Parathyroid adenoma (tissue), 2 donors: ENCODE data around the gene GRM2.
"Not testable (repeated sequence)": the region's sequence is repeated elsewhere in the genome, so short reads cannot be mapped to it uniquely, and the experiment has no call there.

Experiments used
- H2AFZ ChIP-seq: fragments of 300-600 bp; sonication (generic); one replicate; pipeline ENCODE4 v1.7.0; 2017; ENCODE audit warnings: antibody characterized with exemption, mild to moderate bottlenecking
- H3K27ac ChIP-seq: fragments of 300-600 bp; sonication (generic); one replicate; pipeline ENCODE4 v1.7.0; 2017
- H3K27me3 ChIP-seq: fragments of 300-600 bp; sonication (generic); one replicate; pipeline ENCODE4 v1.7.0; 2017; ENCODE audit warnings: low read length; ENCODE audit not compliant: control insufficient read depth, insufficient read depth
- H3K36me3 ChIP-seq: fragments of 300-600 bp; sonication (generic); one replicate; pipeline ENCODE4 v1.7.0; 2017; ENCODE audit warnings: low read length; ENCODE audit not compliant: control insufficient read depth, insufficient read depth
- H3K4me1 ChIP-seq: fragments of 300-600 bp; sonication (generic); one replicate; pipeline ENCODE4 v1.7.0; 2017; ENCODE audit warnings: control low read depth
- H3K4me2 ChIP-seq: fragments of 300-600 bp; sonication (generic); one replicate; pipeline ENCODE4 v1.7.0; 2017; ENCODE audit warnings: low read length
- H3K4me3 ChIP-seq: fragments of 300-600 bp; sonication (generic); one replicate; pipeline ENCODE4 v1.7.0; 2017; ENCODE audit warnings: low read depth, low read length
- H3K79me2 ChIP-seq: fragments of 300-600 bp; sonication (generic); one replicate; pipeline ENCODE4 v1.7.0; 2017; ENCODE audit warnings: control low read depth
- H3K9ac ChIP-seq: fragments of 300-600 bp; sonication (generic); one replicate; pipeline ENCODE4 v1.7.0; 2017; ENCODE audit warnings: mild to moderate bottlenecking
- H3K9me3 ChIP-seq: fragments of 300-600 bp; sonication (generic); one replicate; pipeline ENCODE4 v1.7.0; 2017; ENCODE audit warnings: low read length; ENCODE audit not compliant: control insufficient read depth
- TF ChIP-seq, protein P1 (sequence below): fragments of 300-600 bp; sonication (generic); IDR thresholded peaks from one replicate; pipeline ENCODE4 v1.7.0; 2017; ENCODE audit warnings: antibody characterized with exemption, mild to moderate bottlenecking
- donor health status: primary hyperparathyroidism.

The GRM2 gene

DNA sequence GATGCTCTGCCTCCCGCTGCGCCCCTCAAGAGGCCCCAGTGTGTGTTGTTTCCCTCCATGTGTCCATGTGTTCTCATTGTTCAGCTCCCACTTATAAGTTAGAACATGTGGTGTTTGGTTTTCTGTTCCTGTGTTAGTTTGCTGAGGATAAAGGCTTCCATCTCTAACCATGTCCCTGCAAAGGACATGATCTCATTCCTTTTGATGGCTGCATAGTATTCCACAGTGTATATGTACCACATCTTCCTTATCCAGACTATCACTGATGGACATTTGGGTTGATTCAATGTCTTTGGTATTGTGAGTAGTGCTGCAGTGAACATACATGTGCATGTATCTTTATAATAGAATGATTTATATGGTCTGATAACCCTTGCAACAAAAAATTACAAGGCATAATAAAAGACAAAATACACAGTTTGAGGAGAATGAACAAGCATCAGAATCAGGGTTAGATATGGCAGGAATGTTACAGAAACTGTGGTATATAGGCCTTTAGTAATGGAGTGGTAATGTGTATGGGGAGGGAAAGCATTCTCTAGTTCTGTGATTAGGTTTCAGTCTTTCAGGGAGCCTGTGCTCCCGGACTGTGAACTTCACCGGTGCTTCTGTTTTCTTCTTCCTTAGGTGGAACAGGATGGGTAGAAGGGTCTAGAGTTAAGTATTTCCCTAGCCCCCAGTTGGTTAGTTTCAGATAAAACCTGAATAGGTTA lies 27.1 kb downstream of the GRM2 start:
- no peaks in the 10 kb centered on the region for H3K27me3 ChIP-seq
- no peaks in the 10 kb centered on the region for H3K4me1 ChIP-seq
- TF ChIP-seq, protein P1, sequence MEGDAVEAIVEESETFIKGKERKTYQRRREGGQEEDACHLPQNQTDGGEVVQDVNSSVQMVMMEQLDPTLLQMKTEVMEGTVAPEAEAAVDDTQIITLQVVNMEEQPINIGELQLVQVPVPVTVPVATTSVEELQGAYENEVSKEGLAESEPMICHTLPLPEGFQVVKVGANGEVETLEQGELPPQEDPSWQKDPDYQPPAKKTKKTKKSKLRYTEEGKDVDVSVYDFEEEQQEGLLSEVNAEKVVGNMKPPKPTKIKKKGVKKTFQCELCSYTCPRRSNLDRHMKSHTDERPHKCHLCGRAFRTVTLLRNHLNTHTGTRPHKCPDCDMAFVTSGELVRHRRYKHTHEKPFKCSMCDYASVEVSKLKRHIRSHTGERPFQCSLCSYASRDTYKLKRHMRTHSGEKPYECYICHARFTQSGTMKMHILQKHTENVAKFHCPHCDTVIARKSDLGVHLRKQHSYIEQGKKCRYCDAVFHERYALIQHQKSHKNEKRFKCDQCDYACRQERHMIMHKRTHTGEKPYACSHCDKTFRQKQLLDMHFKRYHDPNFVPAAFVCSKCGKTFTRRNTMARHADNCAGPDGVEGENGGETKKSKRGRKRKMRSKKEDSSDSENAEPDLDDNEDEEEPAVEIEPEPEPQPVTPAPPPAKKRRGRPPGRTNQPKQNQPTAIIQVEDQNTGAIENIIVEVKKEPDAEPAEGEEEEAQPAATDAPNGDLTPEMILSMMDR = no peak
- H3K9ac ChIP-seq = no peak overlapping the region
- H3K4me2 ChIP-seq = no peak overlapping the region
- H3K4me3 ChIP-seq = no peak overlapping the region
- no peaks in the 10 kb centered on the region for H3K79me2 ChIP-seq
- no peak overlapping the region for H3K27ac ChIP-seq
- H3K9me3 ChIP-seq = no peaks in the 10 kb centered on the region
- no peak overlapping the region for H2AFZ ChIP-seq
- no peaks in the 10 kb centered on the region for H3K36me3 ChIP-seq

DNA sequence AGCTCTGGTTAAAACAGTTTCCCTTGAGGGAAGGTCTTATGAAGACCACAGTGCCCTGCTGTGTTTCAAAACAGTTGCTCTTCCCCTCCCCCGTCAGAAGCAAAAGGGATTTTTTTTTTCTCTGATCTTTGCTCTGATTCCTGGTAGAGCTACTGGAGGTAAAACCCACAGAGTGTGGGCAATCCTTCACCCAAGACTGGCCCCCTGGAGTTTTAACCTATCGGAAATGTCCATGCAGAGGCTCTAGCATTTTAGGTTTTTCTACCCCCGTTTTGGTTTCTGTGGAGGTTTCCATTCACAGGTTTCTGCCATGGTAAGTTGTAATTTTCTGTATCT lies 27.7 kb downstream of the GRM2 start:
- Histone ChIP-seq H3K36me3 (no peaks in the 10 kb centered on the region), H3K4me2 (no peak overlapping the region), H3K9ac (no peak overlapping the region), H3K27ac (no peak overlapping the region), H2AFZ (no peak overlapping the region), H3K27me3 (no peaks in the 10 kb centered on the region), H3K4me3 (no peak overlapping the region), H3K79me2 (no peaks in the 10 kb centered on the region), H3K4me1 (no peaks in the 10 kb centered on the region), H3K9me3 (no peaks in the 10 kb centered on the region)
- TF ChIP-seq, protein P1 = no peak

DNA sequence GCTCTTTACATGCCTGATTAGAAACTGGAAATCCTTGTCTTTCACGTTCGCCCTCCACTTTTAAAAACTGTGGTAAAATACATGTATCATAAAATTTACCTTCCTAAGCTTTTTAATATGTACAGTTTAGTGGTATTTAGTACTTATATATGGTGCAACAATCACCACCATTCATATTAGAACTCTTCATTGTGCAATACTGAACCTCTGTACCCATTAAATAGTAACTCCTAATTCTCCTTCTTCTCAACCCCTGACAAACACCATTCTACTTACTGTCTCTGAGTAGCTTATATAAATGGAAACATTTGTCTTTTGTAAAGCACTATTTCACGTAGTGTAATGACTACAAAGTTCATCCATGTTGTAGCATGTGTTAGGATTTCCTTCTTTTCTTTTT lies 28.2 kb downstream of the GRM2 start:
- Histone ChIP-seq H3K79me2 (no peaks in the 10 kb centered on the region), H3K27ac (no peak overlapping the region), H3K9ac (no peak overlapping the region), H2AFZ (no peak overlapping the region), H3K4me3 (no peak overlapping the region), H3K27me3 (no peaks in the 10 kb centered on the region), H3K9me3 (no peaks in the 10 kb centered on the region), H3K36me3 (no peaks in the 10 kb centered on the region), H3K4me1 (no peaks in the 10 kb centered on the region), H3K4me2 (no peak overlapping the region)
- TF ChIP-seq, protein P1 = no peak

DNA sequence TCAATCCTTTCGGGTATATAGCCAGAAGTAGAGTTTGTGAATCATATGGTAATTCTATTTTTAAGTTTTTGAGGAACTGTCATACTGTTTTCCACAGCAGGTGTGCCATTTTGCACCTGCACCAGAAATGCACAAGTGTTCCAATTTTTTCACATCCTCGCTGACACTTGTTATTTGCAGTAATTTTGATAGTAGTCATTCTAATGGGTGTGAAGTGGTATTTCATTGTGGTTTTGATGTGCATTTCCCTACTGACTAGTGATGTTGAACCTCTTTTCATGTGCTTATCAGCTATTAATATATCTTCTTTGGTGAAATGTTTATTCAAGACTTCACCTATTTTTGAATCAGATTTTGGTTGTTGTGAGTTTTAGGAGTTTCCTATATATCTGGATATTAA lies 29.1 kb downstream of the GRM2 start:
- TF ChIP-seq, protein P1 = no peak
- no peak overlapping the region for H2AFZ ChIP-seq
- H3K27ac ChIP-seq = no peak overlapping the region
- H3K36me3 ChIP-seq = no peaks in the 10 kb centered on the region
- H3K4me2 ChIP-seq = no peak overlapping the region
- no peak overlapping the region for H3K9ac ChIP-seq
- no peaks in the 10 kb centered on the region for H3K79me2 ChIP-seq
- H3K27me3 ChIP-seq = no peaks in the 10 kb centered on the region
- no peak overlapping the region for H3K4me3 ChIP-seq
- no peaks in the 10 kb centered on the region for H3K9me3 ChIP-seq
- no peaks in the 10 kb centered on the region for H3K4me1 ChIP-seq

DNA sequence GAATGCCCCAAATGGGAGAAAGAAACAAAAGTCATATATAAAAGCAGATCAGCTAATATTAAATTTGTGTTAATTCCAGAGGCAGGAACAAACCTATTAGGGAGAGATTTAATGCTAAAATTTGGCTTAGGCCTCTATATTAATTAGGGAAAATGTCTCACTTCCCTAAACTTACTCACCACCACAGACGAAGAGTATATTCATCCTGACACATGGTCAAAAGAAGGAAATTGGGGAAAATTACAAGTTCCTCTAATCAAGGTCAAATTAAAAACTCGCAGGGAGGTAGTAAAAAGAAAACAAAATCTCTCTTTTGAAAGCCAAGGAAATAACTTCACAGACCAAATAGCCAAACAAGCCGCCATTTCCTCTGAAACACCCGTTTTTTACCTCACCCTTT lies 32.2 kb downstream of the GRM2 start:
- no peak overlapping the region for H3K9ac ChIP-seq
- no peaks in the 10 kb centered on the region for H3K4me1 ChIP-seq
- no peaks in the 10 kb centered on the region for H3K9me3 ChIP-seq
- H3K36me3 ChIP-seq = no peaks in the 10 kb centered on the region
- no peak overlapping the region for H3K27ac ChIP-seq
- H3K4me2 ChIP-seq = no peak overlapping the region
- no peak overlapping the region for H3K4me3 ChIP-seq
- H3K27me3 ChIP-seq = no peaks in the 10 kb centered on the region
- H2AFZ ChIP-seq = no peak overlapping the region
- TF ChIP-seq, protein P1 = no peak
- no peaks in the 10 kb centered on the region for H3K79me2 ChIP-seq

DNA sequence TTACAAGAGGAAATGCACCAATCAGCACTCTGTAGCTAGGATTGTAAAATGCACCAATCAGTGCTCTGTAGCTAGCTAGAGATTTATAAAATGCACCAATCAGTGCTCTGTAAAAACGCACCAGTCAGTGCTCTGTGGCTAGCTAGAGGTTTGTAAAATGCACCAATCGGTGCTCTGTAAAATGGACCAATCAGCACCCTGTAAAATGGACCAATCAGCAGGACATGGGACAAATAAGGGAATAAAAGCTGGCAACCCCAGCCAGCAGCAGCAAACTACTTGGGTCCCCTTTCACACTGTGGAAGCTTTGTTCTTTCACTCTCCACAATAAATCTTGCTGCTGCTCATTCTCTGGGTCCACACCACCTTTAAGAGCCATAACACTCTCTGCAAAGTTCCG lies 35.5 kb downstream of the GRM2 start:
- H3K36me3 ChIP-seq, H3K79me2 ChIP-seq, H3K27me3 ChIP-seq, H3K4me3 ChIP-seq, H3K27ac ChIP-seq, H2AFZ ChIP-seq, H3K4me1 ChIP-seq, H3K9ac ChIP-seq, H3K9me3 ChIP-seq, H3K4me2 ChIP-seq: not testable (repeated sequence)

DNA sequence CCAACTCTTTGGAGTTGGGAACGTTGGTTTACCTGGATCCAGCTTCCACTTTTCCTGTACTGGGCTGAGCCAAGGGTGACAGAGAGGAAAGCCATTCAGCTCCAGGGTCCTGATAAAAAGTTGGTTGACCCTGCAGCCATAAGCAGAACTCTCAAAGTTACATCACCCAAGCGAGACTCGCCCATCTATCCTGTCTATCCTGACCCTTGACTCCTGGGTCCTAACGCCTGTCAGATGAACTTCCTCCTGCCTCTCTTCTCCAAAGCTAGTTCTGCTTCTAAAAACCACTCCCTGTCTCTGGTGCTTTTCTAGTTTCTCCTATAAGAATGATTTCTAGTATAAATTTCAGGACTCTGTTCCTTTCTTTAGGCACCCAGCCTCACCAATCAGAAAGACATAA lies 36.1 kb downstream of the GRM2 start:
- not testable (repeated sequence) for H2AFZ ChIP-seq, H3K27ac ChIP-seq, H3K79me2 ChIP-seq, H3K9me3 ChIP-seq, H3K4me3 ChIP-seq, H3K27me3 ChIP-seq, H3K4me2 ChIP-seq, H3K9ac ChIP-seq, H3K4me1 ChIP-seq, H3K36me3 ChIP-seq
